WTC11 (cell line): ENCODE data around the gene MERTK. TPM values are rescaled to one million over a fixed set of nuclear protein-coding genes. Genes with fewer than 3 reads are reported as not detected.
A peak's percentile ranks its signal among the peaks of the same experiment; 100 is the strongest.

Experiments used
- ATAC-seq: fragments of 200-7000 bp; cut with Tn5 transposase; 2 replicates; pipeline ENCODE4 v1.10.0; 2021; ENCODE audit warnings: mild to moderate bottlenecking, moderate library complexity
- CTCF ChIA-PET: fragments of 300-600 bp; sonication (Branson Sonifier 250); formaldehyde crosslinking; loops from one replicate; lab custom pipeline; 2021; ENCODE audit warnings: antibody characterized with exemption; lab: Charles Lee
- POLR2A ChIA-PET: fragments of 350-600 bp; sonication (Branson Sonifier 250); formaldehyde crosslinking; loops from one replicate; lab custom pipeline; 2021; ENCODE audit warnings: antibody characterized with exemption; lab: Charles Lee
- DNase-seq: peaks from one replicate; pipeline ENCODE4 v3.0.0; 2021; ENCODE audit warnings: low spot score
- H3K27ac Mint-ChIP-seq: 2 replicates; pipeline ENCODE4 v1.8.0; 2021; ENCODE audit warnings: mixed read lengths
- H3K27me3 Mint-ChIP-seq: 2 replicates; pipeline ENCODE4 v1.8.0; 2021; ENCODE audit warnings: low read depth, mild to moderate bottlenecking, moderate library complexity, mixed read lengths
- H3K36me3 Mint-ChIP-seq: 2 replicates; pipeline ENCODE4 v1.8.0; 2021; ENCODE audit warnings: mixed read lengths
- H3K4me1 Mint-ChIP-seq: 2 replicates; pipeline ENCODE4 v1.8.0; 2022; ENCODE audit warnings: mixed read lengths
- H3K4me3 Mint-ChIP-seq: 2 replicates; pipeline ENCODE4 v1.8.0; 2021; ENCODE audit warnings: mild to moderate bottlenecking, moderate library complexity, mixed read lengths
- H3K9me3 Mint-ChIP-seq: 2 replicates; pipeline ENCODE4 v1.8.0; 2021; ENCODE audit warnings: mixed read lengths
- ATF1 ChIP-seq: sonication (generic); formaldehyde crosslinking; IDR thresholded peaks from 2 replicates; pipeline ENCODE4 v1.8.1; 2023; ENCODE audit warnings: mild to moderate bottlenecking, moderate library complexity, missing genetic modification reagents
- CREB1 ChIP-seq: sonication (generic); formaldehyde crosslinking; IDR thresholded peaks from 2 replicates; pipeline ENCODE4 v1.8.0; 2023; ENCODE audit warnings: mild to moderate bottlenecking, missing genetic modification reagents
- GABPB1 ChIP-seq: sonication (generic); formaldehyde crosslinking; IDR thresholded peaks from 2 replicates; pipeline ENCODE4 v1.8.1; 2023; ENCODE audit warnings: mild to moderate bottlenecking, missing genetic modification reagents
- GTF2I ChIP-seq: fragments of 250-450 bp; sonication (Bioruptor Pico); conservative IDR thresholded peaks from 2 replicates; pipeline ENCODE4 v1.4.0; 2021; ENCODE audit warnings: mild to moderate bottlenecking
- HMGA2 ChIP-seq: fragments of 250-450 bp; sonication (Bioruptor Pico); IDR thresholded peaks from 2 replicates; pipeline ENCODE4 v1.4.0; 2021; ENCODE audit warnings: mild to moderate bottlenecking, moderate library complexity
- JAZF1 ChIP-seq: fragments of 250-450 bp; sonication (Bioruptor Pico); IDR thresholded peaks from 2 replicates; pipeline ENCODE4 v1.9.0; 2021; ENCODE audit warnings: moderate library complexity, mild to moderate bottlenecking, inconsistent platforms
- SMAD4 ChIP-seq: sonication (generic); formaldehyde crosslinking; IDR thresholded peaks from 2 replicates; pipeline ENCODE4 v1.8.0; 2022; ENCODE audit warnings: mild to moderate bottlenecking, missing genetic modification reagents
- ZNF219 ChIP-seq: sonication (generic); formaldehyde crosslinking; IDR thresholded peaks from 2 replicates; pipeline ENCODE4 v1.8.0; 2023; ENCODE audit warnings: missing genetic modification reagents, mild to moderate bottlenecking, borderline replicate concordance
- total RNA-seq: library from RNA; stranded (reverse); gene quantifications from 3 replicates; pipeline ENCODE4 v1.2.3, GENCODE V29; 2021
- TF ChIP-seq, protein P1 (sequence below): sonication (generic); formaldehyde crosslinking; IDR thresholded peaks from 2 replicates; pipeline ENCODE4 v1.8.1; 2023; ENCODE audit warnings: mild to moderate bottlenecking, missing genetic modification reagents, moderate library complexity
- TF ChIP-seq, protein P2 (sequence below): sonication (generic); formaldehyde crosslinking; IDR thresholded peaks from 2 replicates; pipeline ENCODE4 v1.8.1; 2022; ENCODE audit warnings: low read depth, missing genetic modification reagents, borderline replicate concordance
- TF ChIP-seq, protein P3 (sequence below): fragments of 250-450 bp; sonication (Bioruptor Pico); IDR thresholded peaks from 2 replicates; pipeline ENCODE4 v1.9.0; 2021; ENCODE audit warnings: mild to moderate bottlenecking
- TF ChIP-seq, protein P4 (sequence below): sonication (generic); formaldehyde crosslinking; IDR thresholded peaks from 2 replicates; pipeline ENCODE4 v1.8.0; 2022; ENCODE audit warnings: missing genetic modification reagents
- TF ChIP-seq, protein P5 (sequence below): sonication (generic); formaldehyde crosslinking; IDR thresholded peaks from 2 replicates; pipeline ENCODE4 v1.8.1; 2023; ENCODE audit warnings: mild to moderate bottlenecking, missing genetic modification reagents, moderate library complexity
- TF ChIP-seq, protein P6 (sequence below): sonication (generic); formaldehyde crosslinking; conservative IDR thresholded peaks from 2 replicates; pipeline ENCODE4 v1.8.1; 2022; ENCODE audit warnings: mild to moderate bottlenecking, missing genetic modification reagents
- TF ChIP-seq, protein P7 (sequence below): fragments of 200-600 bp; IDR thresholded peaks from 2 replicates; pipeline ENCODE4 v1.8.0; 2022; ENCODE audit warnings: antibody characterized with exemption

The MERTK gene
- total RNA-seq, 1 experiment from 2014 or later = 6.9 TPM

DNA sequence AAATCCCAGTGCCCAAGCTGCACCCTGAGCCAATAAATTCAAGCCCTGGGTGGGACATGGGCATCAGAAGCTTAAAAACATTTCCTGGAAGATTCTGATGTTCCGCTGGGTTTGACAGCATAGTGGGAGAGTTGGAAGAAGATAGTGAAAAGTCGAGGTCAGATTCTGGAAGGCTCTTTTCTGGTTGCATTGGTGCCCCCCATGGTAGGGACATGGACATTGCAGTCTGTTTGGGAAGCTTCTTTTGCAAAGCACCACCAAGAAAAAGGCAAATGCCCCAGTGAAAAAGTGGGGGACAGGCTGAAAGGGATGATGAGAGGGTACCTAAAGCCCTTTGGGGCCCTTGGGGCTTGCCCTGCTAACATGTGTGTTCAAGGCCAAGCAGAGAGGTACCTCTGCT lies 21.0 kb downstream of the MERTK start:
- Mint-ChIP-seq H3K9me3 (no peaks in the 10 kb centered on the region), H3K4me1 (peaks cover 2% of the 10 kb centered on the region; the same call in 1 of the 2 replicates), H3K36me3 (no peaks in the 10 kb centered on the region), H3K27me3 (no peaks in the 10 kb centered on the region), H3K27ac (no peak overlapping the region), H3K4me3 (no peak overlapping the region)
- ChIA-PET POLR2A (no interaction called here), CTCF (interaction anchor here (0.5 to 1.8 kb wide), 15 partner anchors 9 to 190 kb away, joined by 3 to 12 read pairs (median 3); partner anchors contain the start of gene MERTK)
- TF ChIP-seq SMAD4 (CRISPR knock-in tag) (no peak), CREB1 (CRISPR knock-in tag) (no peak)
- TF ChIP-seq, protein P1, sequence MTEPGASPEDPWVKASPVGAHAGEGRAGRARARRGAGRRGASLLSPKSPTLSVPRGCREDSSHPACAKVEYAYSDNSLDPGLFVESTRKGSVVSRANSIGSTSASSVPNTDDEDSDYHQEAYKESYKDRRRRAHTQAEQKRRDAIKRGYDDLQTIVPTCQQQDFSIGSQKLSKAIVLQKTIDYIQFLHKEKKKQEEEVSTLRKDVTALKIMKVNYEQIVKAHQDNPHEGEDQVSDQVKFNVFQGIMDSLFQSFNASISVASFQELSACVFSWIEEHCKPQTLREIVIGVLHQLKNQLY = no peak
- DNase-seq (peak; percentile 28), ATAC-seq (peak; percentile 80)

DNA sequence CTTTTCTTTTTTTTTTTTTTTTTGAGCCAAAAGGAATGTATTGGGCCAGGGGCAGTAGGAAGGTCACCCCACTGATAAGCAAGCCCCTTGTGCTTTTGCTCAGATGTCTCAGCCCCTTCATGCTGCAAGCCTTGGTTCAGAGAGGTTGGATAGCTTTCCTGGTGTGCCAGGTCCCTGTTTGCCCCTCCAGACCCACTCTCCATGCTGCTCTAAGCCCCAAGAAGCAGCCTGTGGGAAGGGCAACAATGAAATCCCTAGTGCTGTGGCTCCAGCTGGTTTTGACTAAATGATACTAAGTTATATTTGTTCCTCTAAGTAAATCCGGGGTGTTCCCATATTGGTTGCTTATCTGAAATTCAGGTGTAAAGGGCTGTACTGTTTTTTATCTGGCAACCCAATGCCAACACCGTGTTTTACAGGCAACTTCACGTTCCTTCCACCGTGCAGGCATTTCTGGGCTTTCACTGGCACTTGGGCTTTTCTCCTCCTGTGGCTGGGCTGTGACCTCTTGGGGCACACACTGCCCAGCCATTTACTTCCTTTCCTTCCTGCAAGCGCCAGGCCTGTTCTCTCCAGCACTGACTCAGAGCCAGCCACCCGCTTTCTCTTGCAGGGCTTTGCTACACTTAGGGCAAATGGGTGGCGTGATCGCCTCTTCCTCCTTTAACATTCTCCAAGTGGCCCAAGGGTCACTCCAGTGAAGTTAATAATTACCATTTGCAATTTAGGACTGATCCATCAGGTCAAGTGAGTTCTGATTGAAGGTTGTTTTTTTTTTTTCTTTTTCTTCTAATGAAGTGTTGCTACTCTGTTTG lies 21.6 kb downstream of the MERTK start:
- peaks cover 7% of the 10 kb centered on the region; the same call in 1 of the 2 replicates for H3K4me1 Mint-ChIP-seq
- no peaks in the 10 kb centered on the region for H3K9me3 Mint-ChIP-seq
- POLR2A ChIA-PET = no interaction called here
- H3K36me3 Mint-ChIP-seq = no peaks in the 10 kb centered on the region
- TF ChIP-seq GABPB1 (CRISPR knock-in tag) = peak; percentile 56; the same call in 1 of the 2 replicates
- TF ChIP-seq, protein P2, sequence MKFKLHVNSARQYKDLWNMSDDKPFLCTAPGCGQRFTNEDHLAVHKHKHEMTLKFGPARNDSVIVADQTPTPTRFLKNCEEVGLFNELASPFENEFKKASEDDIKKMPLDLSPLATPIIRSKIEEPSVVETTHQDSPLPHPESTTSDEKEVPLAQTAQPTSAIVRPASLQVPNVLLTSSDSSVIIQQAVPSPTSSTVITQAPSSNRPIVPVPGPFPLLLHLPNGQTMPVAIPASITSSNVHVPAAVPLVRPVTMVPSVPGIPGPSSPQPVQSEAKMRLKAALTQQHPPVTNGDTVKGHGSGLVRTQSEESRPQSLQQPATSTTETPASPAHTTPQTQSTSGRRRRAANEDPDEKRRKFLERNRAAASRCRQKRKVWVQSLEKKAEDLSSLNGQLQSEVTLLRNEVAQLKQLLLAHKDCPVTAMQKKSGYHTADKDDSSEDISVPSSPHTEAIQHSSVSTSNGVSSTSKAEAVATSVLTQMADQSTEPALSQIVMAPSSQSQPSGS = no peak
- TF ChIP-seq, protein P3, sequence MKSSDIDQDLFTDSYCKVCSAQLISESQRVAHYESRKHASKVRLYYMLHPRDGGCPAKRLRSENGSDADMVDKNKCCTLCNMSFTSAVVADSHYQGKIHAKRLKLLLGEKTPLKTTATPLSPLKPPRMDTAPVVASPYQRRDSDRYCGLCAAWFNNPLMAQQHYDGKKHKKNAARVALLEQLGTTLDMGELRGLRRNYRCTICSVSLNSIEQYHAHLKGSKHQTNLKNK (CRISPR knock-in tag) = no peak
- H3K27me3 Mint-ChIP-seq = no peaks in the 10 kb centered on the region
- DNase-seq (no peak), ATAC-seq (no peak)
- CTCF ChIA-PET = interaction anchor here (0.5 to 1.8 kb wide), 12 partner anchors 8 to 120 kb away, joined by 3 to 12 read pairs (median 4); partner anchors contain the start of gene MERTK
- H3K4me3 Mint-ChIP-seq = no peak overlapping the region
- no peak overlapping the region for H3K27ac Mint-ChIP-seq

DNA sequence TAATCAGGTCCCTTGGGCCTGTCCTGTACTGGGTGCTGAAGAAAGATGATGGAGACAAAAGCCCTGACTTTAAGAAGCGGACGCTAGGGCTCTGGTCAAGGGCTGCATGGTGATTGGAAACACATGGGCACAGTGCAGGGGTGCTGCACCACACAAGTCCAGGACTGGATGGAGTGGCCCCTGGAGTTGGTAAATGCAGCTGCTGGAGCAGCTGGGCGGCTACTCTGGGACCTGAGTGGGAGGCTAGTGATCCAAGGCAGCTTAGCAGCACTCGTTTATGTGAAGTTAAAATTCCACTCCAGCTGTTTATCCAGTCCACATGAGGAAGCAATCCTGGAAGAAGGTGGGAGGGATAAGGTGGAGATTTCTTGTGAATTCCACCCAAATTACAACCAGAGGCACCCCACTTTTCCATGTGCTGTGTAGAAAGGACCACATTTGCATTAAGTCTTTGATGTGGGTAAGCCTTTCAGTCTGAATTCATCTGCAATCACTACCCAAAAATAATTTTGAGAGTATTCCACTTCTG lies 24.9 kb downstream of the MERTK start:
- H3K4me1 Mint-ChIP-seq = peaks cover 7% of the 10 kb centered on the region; the same call in 1 of the 2 replicates
- H3K4me3 Mint-ChIP-seq = no peak overlapping the region
- TF ChIP-seq, protein P4, sequence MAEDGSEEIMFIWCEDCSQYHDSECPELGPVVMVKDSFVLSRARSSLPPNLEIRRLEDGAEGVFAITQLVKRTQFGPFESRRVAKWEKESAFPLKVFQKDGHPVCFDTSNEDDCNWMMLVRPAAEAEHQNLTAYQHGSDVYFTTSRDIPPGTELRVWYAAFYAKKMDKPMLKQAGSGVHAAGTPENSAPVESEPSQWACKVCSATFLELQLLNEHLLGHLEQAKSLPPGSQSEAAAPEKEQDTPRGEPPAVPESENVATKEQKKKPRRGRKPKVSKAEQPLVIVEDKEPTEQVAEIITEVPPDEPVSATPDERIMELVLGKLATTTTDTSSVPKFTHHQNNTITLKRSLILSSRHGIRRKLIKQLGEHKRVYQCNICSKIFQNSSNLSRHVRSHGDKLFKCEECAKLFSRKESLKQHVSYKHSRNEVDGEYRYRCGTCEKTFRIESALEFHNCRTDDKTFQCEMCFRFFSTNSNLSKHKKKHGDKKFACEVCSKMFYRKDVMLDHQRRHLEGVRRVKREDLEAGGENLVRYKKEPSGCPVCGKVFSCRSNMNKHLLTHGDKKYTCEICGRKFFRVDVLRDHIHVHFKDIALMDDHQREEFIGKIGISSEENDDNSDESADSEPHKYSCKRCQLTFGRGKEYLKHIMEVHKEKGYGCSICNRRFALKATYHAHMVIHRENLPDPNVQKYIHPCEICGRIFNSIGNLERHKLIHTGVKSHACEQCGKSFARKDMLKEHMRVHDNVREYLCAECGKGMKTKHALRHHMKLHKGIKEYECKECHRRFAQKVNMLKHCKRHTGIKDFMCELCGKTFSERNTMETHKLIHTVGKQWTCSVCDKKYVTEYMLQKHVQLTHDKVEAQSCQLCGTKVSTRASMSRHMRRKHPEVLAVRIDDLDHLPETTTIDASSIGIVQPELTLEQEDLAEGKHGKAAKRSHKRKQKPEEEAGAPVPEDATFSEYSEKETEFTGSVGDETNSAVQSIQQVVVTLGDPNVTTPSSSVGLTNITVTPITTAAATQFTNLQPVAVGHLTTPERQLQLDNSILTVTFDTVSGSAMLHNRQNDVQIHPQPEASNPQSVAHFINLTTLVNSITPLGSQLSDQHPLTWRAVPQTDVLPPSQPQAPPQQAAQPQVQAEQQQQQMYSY (CRISPR knock-in tag) = peak; percentile 45; the same call in 1 of the 2 replicates
- no peak for TF ChIP-seq GTF2I (CRISPR knock-in tag)
- POLR2A ChIA-PET = no interaction called here
- no peaks in the 10 kb centered on the region for H3K27me3 Mint-ChIP-seq
- no peak overlapping the region for H3K27ac Mint-ChIP-seq
- no peak for ATAC-seq
- no peaks in the 10 kb centered on the region for H3K9me3 Mint-ChIP-seq
- CTCF ChIA-PET = no interaction called here
- no peak for DNase-seq
- H3K36me3 Mint-ChIP-seq = no peaks in the 10 kb centered on the region

DNA sequence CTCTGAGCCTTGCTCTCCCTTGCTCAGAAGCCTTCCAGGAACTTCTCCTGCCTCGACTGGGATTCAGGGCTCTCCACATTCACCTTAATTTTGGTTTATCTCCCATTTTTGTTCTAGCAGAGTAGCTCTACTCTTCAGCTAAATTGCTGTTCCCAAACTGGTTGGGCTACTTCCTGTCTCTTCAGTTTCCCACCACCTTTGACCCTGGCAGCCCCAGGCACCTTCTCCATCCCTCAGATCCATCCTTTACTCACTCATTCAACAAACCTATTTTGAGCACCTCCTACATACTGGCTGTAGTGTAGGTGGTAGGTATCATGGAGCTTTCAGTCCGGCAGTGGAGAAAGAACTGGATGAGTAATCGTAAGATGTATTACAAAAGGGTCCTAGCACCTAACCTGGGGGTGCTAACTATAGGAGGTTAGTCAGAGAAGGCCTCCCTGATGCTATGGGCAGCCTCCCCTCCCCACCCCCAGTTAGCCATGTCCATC lies 26.3 kb downstream of the MERTK start:
- Mint-ChIP-seq H3K36me3 (no peaks in the 10 kb centered on the region), H3K4me3 (no peak overlapping the region), H3K27ac (no peak overlapping the region), H3K9me3 (no peaks in the 10 kb centered on the region), H3K27me3 (no peaks in the 10 kb centered on the region), H3K4me1 (peaks cover 8% of the 10 kb centered on the region; the same call in 1 of the 2 replicates)
- POLR2A ChIA-PET = interaction anchor here (0.5 kb wide), 1 partner anchor 537 kb away, joined by 3 read pairs; no protein-coding TSS in a partner anchor
- CTCF ChIA-PET = interaction anchor here (0.6 kb wide), 1 partner anchor 13 kb away, joined by 4 read pairs; no protein-coding TSS in a partner anchor
- ATAC-seq (no peak), DNase-seq (no peak)
- TF ChIP-seq, protein P1 = no peak
- no peak for TF ChIP-seq JAZF1 (CRISPR knock-in tag)
- TF ChIP-seq, protein P5, sequence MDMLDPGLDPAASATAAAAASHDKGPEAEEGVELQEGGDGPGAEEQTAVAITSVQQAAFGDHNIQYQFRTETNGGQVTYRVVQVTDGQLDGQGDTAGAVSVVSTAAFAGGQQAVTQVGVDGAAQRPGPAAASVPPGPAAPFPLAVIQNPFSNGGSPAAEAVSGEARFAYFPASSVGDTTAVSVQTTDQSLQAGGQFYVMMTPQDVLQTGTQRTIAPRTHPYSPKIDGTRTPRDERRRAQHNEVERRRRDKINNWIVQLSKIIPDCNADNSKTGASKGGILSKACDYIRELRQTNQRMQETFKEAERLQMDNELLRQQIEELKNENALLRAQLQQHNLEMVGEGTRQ (CRISPR knock-in tag) = no peak
- no peak for TF ChIP-seq HMGA2 (CRISPR knock-in tag)
- no peak for TF ChIP-seq ZNF219 (CRISPR knock-in tag)
- no peak for TF ChIP-seq ATF1 (CRISPR knock-in tag)
- TF ChIP-seq, protein P6, sequence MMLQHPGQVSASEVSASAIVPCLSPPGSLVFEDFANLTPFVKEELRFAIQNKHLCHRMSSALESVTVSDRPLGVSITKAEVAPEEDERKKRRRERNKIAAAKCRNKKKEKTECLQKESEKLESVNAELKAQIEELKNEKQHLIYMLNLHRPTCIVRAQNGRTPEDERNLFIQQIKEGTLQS = no peak
- TF ChIP-seq, protein P7, sequence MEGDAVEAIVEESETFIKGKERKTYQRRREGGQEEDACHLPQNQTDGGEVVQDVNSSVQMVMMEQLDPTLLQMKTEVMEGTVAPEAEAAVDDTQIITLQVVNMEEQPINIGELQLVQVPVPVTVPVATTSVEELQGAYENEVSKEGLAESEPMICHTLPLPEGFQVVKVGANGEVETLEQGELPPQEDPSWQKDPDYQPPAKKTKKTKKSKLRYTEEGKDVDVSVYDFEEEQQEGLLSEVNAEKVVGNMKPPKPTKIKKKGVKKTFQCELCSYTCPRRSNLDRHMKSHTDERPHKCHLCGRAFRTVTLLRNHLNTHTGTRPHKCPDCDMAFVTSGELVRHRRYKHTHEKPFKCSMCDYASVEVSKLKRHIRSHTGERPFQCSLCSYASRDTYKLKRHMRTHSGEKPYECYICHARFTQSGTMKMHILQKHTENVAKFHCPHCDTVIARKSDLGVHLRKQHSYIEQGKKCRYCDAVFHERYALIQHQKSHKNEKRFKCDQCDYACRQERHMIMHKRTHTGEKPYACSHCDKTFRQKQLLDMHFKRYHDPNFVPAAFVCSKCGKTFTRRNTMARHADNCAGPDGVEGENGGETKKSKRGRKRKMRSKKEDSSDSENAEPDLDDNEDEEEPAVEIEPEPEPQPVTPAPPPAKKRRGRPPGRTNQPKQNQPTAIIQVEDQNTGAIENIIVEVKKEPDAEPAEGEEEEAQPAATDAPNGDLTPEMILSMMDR = no peak
